KOPT-K1 (cell line): ENCODE measurements around the gene BPIFB2.

Experiments
- H3K27ac ChIP-seq: fragments of 200-600 bp; sonication (generic); 2 replicates; pipeline ENCODE4 v1.5.1; 2016; ENCODE audit warnings: antibody characterized with exemption, mild to moderate bottlenecking, low read depth, low read length; ENCODE audit not compliant: poor library complexity, severe bottlenecking
- H3K36me3 ChIP-seq: fragments of 200-600 bp; sonication (generic); 2 replicates; pipeline ENCODE4 v1.5.1; 2017; ENCODE audit warnings: antibody characterized with exemption, mild to moderate bottlenecking, low read length, moderate library complexity; ENCODE audit not compliant: insufficient read depth
- H3K9me3 ChIP-seq: fragments of 200-600 bp; sonication (generic); 2 replicates; pipeline ENCODE4 v1.5.1; 2017; ENCODE audit warnings: antibody characterized with exemption, low read length, mild to moderate bottlenecking; ENCODE audit not compliant: insufficient read depth, poor library complexity, severe bottlenecking

BPIFB2 gene

DNA sequence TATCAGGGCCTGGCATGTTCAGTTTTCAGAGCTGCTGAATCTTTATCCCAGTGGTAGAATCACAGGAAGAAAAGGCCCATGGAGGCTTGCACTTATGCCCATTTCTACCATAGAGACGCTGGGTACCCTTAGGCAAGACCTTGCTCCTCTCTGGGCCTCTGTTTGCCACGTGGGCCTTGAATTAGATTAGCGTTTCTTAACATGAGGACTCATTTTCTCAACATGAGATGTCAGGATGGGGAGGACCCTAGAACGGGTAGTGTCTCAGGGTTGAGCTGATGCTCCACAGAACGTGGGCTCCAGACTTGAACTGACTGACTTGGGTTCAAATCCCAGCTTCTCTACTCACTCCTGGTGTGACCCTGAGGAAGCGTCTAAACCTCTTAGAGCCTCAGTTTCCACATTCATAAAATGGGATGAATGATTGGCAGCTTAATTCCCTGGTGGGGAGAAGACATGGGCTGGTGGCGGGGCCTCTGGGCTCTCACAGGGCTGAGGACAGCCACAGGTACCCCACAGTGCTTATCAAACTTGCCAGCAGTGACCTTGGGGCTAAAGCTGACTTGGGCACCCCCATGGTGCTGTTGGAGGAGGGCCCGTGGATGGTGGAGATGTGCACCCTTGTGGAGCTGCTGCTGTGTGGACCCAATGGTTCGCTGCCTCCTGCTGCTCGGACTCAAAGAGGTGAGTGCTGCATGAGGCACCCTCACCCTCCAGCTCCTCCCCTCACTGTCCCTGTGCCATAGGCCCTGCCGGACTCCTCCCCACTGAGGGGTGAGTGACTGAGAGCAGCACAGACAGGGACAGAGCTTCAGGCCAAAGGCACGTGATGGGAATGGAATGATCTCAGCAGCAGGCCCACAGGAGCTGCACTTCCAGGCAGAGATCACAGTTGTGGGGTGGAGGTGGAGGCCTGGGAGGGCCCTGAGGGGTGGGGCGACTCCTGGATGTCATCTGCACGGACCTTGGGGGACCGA lies 31.5 kb upstream of the BPIFB2 start:
- Histone ChIP-seq H3K27ac (peak overlapping the region; percentile 97), H3K9me3 (peaks cover 13% of the 10 kb centered on the region), H3K36me3 (no peaks in the 10 kb centered on the region)

- Histone ChIP-seq H3K27ac (peak overlapping the region; percentile 97), H3K36me3 (no peaks in the 10 kb centered on the region), H3K9me3 (peaks cover 13% of the 10 kb centered on the region)
Observed at GRCh38 chr20:32976746-32977145, 30.8 kb upstream of the BPIFB2 start.

- Histone ChIP-seq H3K36me3 (no peaks in the 10 kb centered on the region), H3K9me3 (peaks cover 13% of the 10 kb centered on the region), H3K27ac (peak overlapping the region; percentile 97)
Observed at GRCh38 chr20:32977281-32978008, 30.1 kb upstream of the BPIFB2 start.

- H3K9me3 ChIP-seq: peaks cover 13% of the 10 kb centered on the region
- no peaks in the 10 kb centered on the region for H3K36me3 ChIP-seq
- peak overlapping the region; percentile 97 for H3K27ac ChIP-seq
Observed at GRCh38 chr20:32978009-32978335, 29.5 kb upstream of the BPIFB2 start.

DNA sequence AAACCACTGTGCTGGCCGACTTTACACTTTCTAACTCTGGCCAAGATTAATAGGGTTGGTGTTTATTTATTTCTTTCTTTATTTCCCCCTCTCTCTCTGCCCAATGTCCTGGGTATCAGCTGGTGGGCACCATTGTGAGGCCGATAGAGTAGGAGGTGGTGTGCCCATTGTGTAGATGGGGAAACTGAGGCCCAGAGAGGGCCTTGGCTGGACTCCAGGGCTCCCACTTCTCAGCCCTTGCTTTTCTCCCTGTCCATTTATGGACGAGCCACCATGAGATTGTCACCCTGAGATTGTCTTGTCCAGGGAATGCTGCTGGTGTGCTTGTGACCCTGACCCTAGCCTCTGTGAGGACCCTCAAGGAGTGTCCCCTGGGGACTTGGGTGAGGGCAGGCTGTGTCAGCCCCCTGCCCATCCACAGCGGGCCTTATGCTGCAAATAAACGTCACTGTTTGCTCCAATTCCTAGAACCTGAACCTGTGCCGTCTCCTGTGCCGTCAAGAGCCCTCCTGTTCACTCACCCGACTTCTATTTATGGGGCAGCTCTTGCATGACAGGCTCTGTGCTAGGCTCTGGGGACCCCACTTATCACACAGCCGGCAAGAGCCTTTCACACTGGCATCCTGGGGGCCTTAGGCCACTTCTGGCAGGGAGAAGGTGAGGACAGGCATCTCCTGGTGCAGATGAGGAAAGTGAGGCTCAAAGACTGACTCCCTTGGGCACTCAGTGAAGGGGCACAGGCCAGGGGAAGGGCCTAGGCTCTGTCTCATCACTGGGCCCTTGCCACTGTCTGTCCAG lies 28.1 kb upstream of the BPIFB2 start:
- H3K36me3 ChIP-seq: no peaks in the 10 kb centered on the region
- H3K27ac ChIP-seq: peak overlapping the region; percentile 97
- H3K9me3 ChIP-seq: peaks cover 13% of the 10 kb centered on the region

DNA sequence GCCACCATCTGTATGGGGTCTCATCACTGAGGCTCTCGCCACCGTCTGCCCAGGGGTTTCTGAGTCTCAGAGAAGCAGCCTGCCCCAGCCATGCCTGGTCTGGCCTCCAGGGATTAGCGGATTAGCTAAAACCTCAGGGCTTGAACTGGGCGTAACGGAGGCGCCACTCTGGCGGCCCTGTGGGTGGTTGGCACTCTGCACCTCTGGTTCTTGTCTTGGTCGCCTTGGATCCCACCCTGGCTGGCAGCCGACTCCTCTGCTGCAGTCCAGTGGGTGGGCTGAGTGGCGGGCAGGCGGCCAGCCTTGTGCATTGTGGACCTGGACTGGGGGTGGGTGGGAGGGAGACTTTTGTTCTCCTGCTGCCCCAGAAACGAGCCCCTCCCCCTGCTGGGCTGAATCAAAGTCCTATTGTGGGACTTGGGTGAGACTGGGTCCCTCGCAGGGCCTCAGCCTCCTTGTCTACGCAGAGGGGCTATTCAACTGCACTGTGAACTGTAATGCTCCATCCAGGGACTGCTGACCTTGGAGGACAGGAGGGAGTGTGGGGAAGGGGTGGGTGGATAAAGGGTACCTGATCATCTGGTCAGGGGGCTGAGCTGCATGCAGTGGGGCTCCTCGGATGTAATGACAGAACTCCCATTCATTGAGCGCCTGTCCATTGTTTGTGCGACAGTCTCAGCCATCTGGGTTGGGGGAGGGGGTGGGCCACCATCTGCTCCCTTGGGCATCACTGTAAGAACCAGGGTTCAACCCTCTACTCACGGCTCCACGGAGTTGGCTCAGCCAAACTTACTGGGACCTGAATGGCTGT lies 27.2 kb upstream of the BPIFB2 start:
- Histone ChIP-seq H3K27ac (peak overlapping the region; percentile 97), H3K9me3 (peaks cover 13% of the 10 kb centered on the region), H3K36me3 (no peaks in the 10 kb centered on the region)

GRCh38 chr20:32980990-32981389 lies 26.5 kb upstream of the BPIFB2 start:
- no peak overlapping the region for H3K27ac ChIP-seq
- peaks cover 8% of the 10 kb centered on the region for H3K9me3 ChIP-seq
- no peaks in the 10 kb centered on the region for H3K36me3 ChIP-seq

GRCh38 chr20:32982617-32983458 lies 24.7 kb upstream of the BPIFB2 start:
- H3K27ac ChIP-seq: no peak overlapping the region
- H3K36me3 ChIP-seq: no peaks in the 10 kb centered on the region
- no peaks in the 10 kb centered on the region for H3K9me3 ChIP-seq

GRCh38 chr20:32983459-32984112 lies 23.9 kb upstream of the BPIFB2 start:
- no peak overlapping the region for H3K27ac ChIP-seq
- no peaks in the 10 kb centered on the region for H3K36me3 ChIP-seq
- H3K9me3 ChIP-seq: no peaks in the 10 kb centered on the region

DNA sequence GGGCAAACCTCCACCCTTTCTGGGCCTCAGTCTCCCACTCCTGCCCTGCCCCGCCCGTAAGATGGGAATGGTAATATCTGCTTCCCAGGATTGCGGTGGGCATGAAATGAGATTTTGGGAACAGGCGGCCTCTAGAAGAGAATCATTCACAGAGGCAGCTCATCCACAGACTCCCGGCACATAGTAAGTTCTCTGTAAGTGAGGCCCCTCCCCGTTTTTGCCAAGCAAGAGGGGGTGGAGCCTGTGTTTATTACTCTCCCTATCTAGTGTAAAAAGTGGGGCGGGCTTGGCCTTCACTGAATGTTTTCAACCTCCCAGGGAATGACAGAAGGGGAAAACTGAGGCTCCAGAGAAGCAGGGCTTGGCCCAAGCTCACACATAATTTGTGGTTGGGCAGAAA lies 23.3 kb upstream of the BPIFB2 start:
- H3K9me3 ChIP-seq: no peaks in the 10 kb centered on the region
- no peak overlapping the region for H3K27ac ChIP-seq
- no peaks in the 10 kb centered on the region for H3K36me3 ChIP-seq

DNA sequence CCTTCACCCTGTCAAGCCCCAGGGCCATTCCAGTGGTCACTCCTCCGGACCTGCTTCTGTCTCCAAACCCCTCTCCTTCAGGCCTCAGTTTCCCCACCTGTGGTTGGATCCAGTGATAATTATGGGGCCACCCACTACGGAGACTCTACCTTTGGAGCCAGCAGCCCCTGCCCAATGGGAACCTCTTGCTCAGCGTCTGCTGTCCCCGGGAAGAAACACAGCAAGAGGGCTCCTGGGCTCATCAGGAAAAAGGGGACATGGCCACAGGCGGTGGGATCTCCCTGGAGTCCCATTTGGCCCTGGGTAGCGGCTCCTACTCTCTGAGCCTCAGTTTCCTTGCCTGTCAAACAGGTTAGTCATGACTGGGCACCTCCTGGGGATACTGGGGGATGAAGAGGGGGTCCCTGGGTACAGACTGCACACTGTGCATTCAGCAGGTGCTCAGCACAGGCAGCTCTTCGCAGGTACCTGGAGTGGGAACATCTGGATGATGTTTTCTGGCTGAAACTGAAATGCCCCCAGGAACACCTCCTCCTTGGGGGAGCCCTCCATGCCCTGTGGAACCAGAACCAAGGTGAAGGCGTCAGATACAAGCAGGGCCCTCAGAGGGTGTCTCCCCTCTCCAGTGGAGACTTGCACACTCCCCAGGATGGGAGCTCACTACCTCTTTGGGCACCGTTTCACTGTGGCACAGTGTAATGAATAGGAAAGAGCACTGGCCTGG lies 22.7 kb upstream of the BPIFB2 start:
- Histone ChIP-seq H3K9me3 (no peaks in the 10 kb centered on the region), H3K27ac (no peak overlapping the region), H3K36me3 (no peaks in the 10 kb centered on the region)

DNA sequence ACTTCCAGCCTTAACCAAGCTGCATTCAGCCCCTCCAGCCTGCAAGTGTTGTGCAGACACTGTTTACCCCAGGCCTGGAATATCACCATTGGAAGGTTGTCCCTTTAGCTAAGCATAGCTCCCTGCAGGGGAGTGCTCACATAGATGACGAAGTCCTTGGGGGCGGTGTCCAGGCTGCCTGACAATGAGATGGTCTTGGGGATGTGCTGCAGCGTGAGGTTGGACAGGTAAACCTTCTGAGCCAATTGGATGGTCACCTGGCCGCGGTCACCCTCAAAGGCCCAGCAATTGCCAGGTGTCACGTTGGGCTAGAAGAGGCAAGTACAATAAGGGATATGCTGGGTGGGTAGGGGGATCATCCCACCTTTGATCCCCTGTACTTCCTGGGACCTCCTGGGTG lies 21.9 kb upstream of the BPIFB2 start:
- no peak overlapping the region for H3K27ac ChIP-seq
- H3K9me3 ChIP-seq: no peaks in the 10 kb centered on the region

More for the DNA sequence above, 21.9 kb upstream of the BPIFB2 start:
- H3K36me3 ChIP-seq: no peaks in the 10 kb centered on the region
